Muscle of back (tissue), 11 donors: ENCODE measurements around the gene ANO6. TPM values are rescaled to one million over a fixed set of nuclear protein-coding genes. Genes with fewer than 3 reads are reported as not detected.

Source experiments
- DNase-seq, 3 donors: peaks; one replicate each; pipeline versions ENCODE4 v3.0.0 to v3.0.0-alpha.2; 2013
- polyA plus RNA-seq, 10 donors: library from polyadenylated mRNA; unstranded; fragments of 120-200 nt; gene quantifications; one replicate each; pipeline ENCODE4 v1.2.1, GENCODE V29; 2013; ENCODE audit not compliant: insufficient read length in 10 of 10

The ANO6 gene
- polyA plus RNA-seq, 10 donors, result 51.2 to 74.9 (median 61.3) TPM

GRCh38 chr12:45435945-45436710 lies 220.2 kb downstream of the ANO6 start:
- DNase-seq, result peak in 1 of 3 donors; percentile 7

GRCh38 chr12:45439039-45439438 lies 223.1 kb downstream of the ANO6 start:
- DNase-seq, result no peak

- DNase-seq, result no peak
These were observed 230.1 kb downstream of the ANO6 start for GRCh38 chr12:45446013-45446412.

- DNase-seq, result no peak
These were observed 242.3 kb downstream of the ANO6 start for GRCh38 chr12:45458238-45458637.

- peak; percentile 37 to 72 (median 53) for DNase-seq
These were observed 243.2 kb downstream of the ANO6 start for GRCh38 chr12:45458854-45459807.

GRCh38 chr12:45462506-45462905 lies 246.6 kb downstream of the ANO6 start:
- DNase-seq, result no peak

- no peak for DNase-seq
These were observed 248.8 kb downstream of the ANO6 start for GRCh38 chr12:45464699-45465098.

GRCh38 chr12:45468751-45469615 lies 253.1 kb downstream of the ANO6 start:
- no peak for DNase-seq

- DNase-seq, result no peak
These were observed 254.0 kb downstream of the ANO6 start for GRCh38 chr12:45469902-45470301.

- no peak for DNase-seq
These were observed 257.7 kb downstream of the ANO6 start for GRCh38 chr12:45473636-45474035.

GRCh38 chr12:45475594-45475993 lies 259.7 kb downstream of the ANO6 start:
- DNase-seq, result no peak

GRCh38 chr12:45477526-45477925 lies 261.6 kb downstream of the ANO6 start:
- DNase-seq, result no peak

- DNase-seq, result no peak
These were observed 263.0 kb downstream of the ANO6 start for GRCh38 chr12:45478931-45479330.

- no peak for DNase-seq
These were observed 265.9 kb downstream of the ANO6 start for GRCh38 chr12:45481746-45482145.

- peak; percentile 5 to 23 (median 22) for DNase-seq
These were observed 267.7 kb downstream of the ANO6 start for GRCh38 chr12:45483571-45483970.

Other genes with a start within 250 kb of the ANO6 start
- under 1 TPM in 9 of 10 donors, not detected in 1; 0.11 to 0.42 (median 0.17) TPM for gene DBX2, start 165.0 kb upstream of the ANO6 start, polyA plus RNA-seq